H9 (cell line): ENCODE measurements around the gene MS4A7. TPM values are rescaled to one million over a fixed set of nuclear protein-coding genes. Genes with fewer than 3 reads are reported as not detected.

Experiments
- DNase-seq: peaks from one replicate; pipeline ENCODE4 v3.0.0-alpha.2; 2017
- H2AFZ ChIP-seq: one replicate; pipeline ENCODE4 v1.6.1; 2013; ENCODE audit warnings: mild to moderate bottlenecking, low read length, control low read depth, moderate library complexity
- H2AK5ac ChIP-seq: 2 replicates; pipeline ENCODE4 v1.6.1; 2013; ENCODE audit warnings: low read length, control low read depth, mixed read lengths; ENCODE audit not compliant: insufficient read length
- H2BK120ac ChIP-seq: one replicate; pipeline ENCODE4 v1.6.1; 2013; ENCODE audit warnings: low read depth, mild to moderate bottlenecking, low read length, control low read depth, inconsistent platforms; ENCODE audit not compliant: poor library complexity, severe bottlenecking
- H2BK12ac ChIP-seq: 2 replicates; pipeline ENCODE4 v1.6.1; 2013; ENCODE audit warnings: low read length, control low read depth, mixed read lengths, low read depth; ENCODE audit not compliant: insufficient read length
- H2BK15ac ChIP-seq: 2 replicates; pipeline ENCODE4 v1.6.1; 2013; ENCODE audit warnings: low read depth, low read length, control low read depth
- H2BK20ac ChIP-seq: one replicate; pipeline ENCODE4 v1.6.1; 2013; ENCODE audit warnings: low read depth, mild to moderate bottlenecking, low read length, control low read depth, inconsistent platforms; ENCODE audit not compliant: poor library complexity, severe bottlenecking
- H2BK5ac ChIP-seq: 2 replicates; pipeline ENCODE4 v1.6.1; 2013; ENCODE audit warnings: low read length, control low read depth, mixed read lengths; ENCODE audit not compliant: insufficient read length
- H3K14ac ChIP-seq: 2 replicates; pipeline ENCODE4 v1.6.1; 2013; ENCODE audit warnings: low read length, control low read depth; ENCODE audit not compliant: insufficient read depth
- H3K18ac ChIP-seq: 2 replicates; pipeline ENCODE4 v1.6.1; 2013; ENCODE audit warnings: low read depth, mild to moderate bottlenecking, mixed read lengths, low read length, control low read depth; ENCODE audit not compliant: insufficient read length
- H3K23ac ChIP-seq: 2 replicates; pipeline ENCODE4 v1.6.1; 2013; ENCODE audit warnings: low read length, control low read depth, mixed read lengths, low read depth; ENCODE audit not compliant: insufficient read length
- H3K23me2 ChIP-seq: 2 replicates; pipeline ENCODE4 v1.6.1; 2013; ENCODE audit warnings: low read depth, mild to moderate bottlenecking, mixed read lengths, low read length, control low read depth; ENCODE audit not compliant: insufficient read length, poor library complexity, severe bottlenecking
- H3K27ac ChIP-seq: 2 replicates; pipeline ENCODE4 v1.5.1; 2013; ENCODE audit warnings: low read length, control low read depth, mixed read lengths, low read depth; ENCODE audit not compliant: insufficient read length
- H3K27me3 ChIP-seq: 2 replicates; pipeline ENCODE4 v1.6.1; 2013; ENCODE audit warnings: low read length, control low read depth, inconsistent platforms; ENCODE audit not compliant: insufficient read depth
- H3K4ac ChIP-seq: 2 replicates; pipeline ENCODE4 v1.6.1; 2013; ENCODE audit warnings: low read depth, mild to moderate bottlenecking, control low read depth, inconsistent platforms, low read length, moderate library complexity
- H3K4me1 ChIP-seq: 2 replicates; pipeline ENCODE4 v1.6.1; 2013; ENCODE audit warnings: low read length, control low read depth, inconsistent platforms; ENCODE audit not compliant: insufficient read depth
- H3K4me2 ChIP-seq: 2 replicates; pipeline ENCODE4 v1.6.1; 2013; ENCODE audit warnings: low read length, control low read depth, mixed read lengths; ENCODE audit not compliant: insufficient read length, insufficient read depth
- H3K56ac ChIP-seq: 2 replicates; pipeline ENCODE4 v1.6.1; 2013; ENCODE audit warnings: low read depth, mild to moderate bottlenecking, mixed read lengths, low read length, control low read depth; ENCODE audit not compliant: insufficient read length
- H3K79me1 ChIP-seq: 2 replicates; pipeline ENCODE4 v1.6.1; 2013; ENCODE audit warnings: low read depth, mild to moderate bottlenecking, moderate library complexity, low read length, control low read depth, inconsistent platforms; ENCODE audit not compliant: insufficient read depth, poor library complexity, severe bottlenecking
- H3K79me2 ChIP-seq: 2 replicates; pipeline ENCODE4 v1.6.1; 2013; ENCODE audit warnings: low read length, control low read depth, inconsistent platforms; ENCODE audit not compliant: insufficient read depth
- H3K9ac ChIP-seq: 2 replicates; pipeline ENCODE4 v1.6.1; 2013; ENCODE audit warnings: low read length, control low read depth, mixed read lengths; ENCODE audit not compliant: insufficient read length; ENCODE audit errors: extremely low read depth
- H3K9me3 ChIP-seq: one replicate; pipeline ENCODE4 v1.6.1; 2013; ENCODE audit warnings: low read depth, low read length, inconsistent platforms; ENCODE audit not compliant: control insufficient read depth
- H3T11ph ChIP-seq: one replicate; pipeline ENCODE4 v1.6.1; 2013; ENCODE audit warnings: mild to moderate bottlenecking, low read length, control low read depth, inconsistent platforms
- H4K20me1 ChIP-seq: one replicate; pipeline ENCODE4 v1.6.1; 2013; ENCODE audit not compliant: control insufficient read depth, insufficient read length, insufficient read depth
- H4K5ac ChIP-seq: 2 replicates; pipeline ENCODE4 v1.6.1; 2013; ENCODE audit warnings: low read depth, mild to moderate bottlenecking, mixed read lengths, low read length, control low read depth; ENCODE audit not compliant: insufficient read length
- H4K8ac ChIP-seq: replicated peaks from 2 replicates; pipeline ENCODE4 v1.6.1; 2013; ENCODE audit warnings: low read length, control low read depth, mixed read lengths, low read depth; ENCODE audit not compliant: insufficient read length
- H4K91ac ChIP-seq: 2 replicates; pipeline ENCODE4 v1.6.1; 2013; ENCODE audit warnings: low read depth, mild to moderate bottlenecking, moderate library complexity, mixed read lengths, low read length, control low read depth; ENCODE audit not compliant: insufficient read length
- H3K27ac Mint-ChIP-seq, 3 experiments: 2 replicates in 2 of 3; 3 replicates in 1 of 3; pipeline ENCODE4 v1.8.0; 2020 to 2021; ENCODE audit warnings: mixed read lengths in 3 of 3, mild to moderate bottlenecking in 1 of 3, moderate library complexity in 1 of 3
- H3K27me3 Mint-ChIP-seq: 2 replicates; pipeline ENCODE4 v1.8.0; 2021; ENCODE audit warnings: low read depth, mild to moderate bottlenecking, moderate library complexity, mixed read lengths
- H3K36me3 Mint-ChIP-seq, 3 experiments: 2 replicates in 2 of 3; 3 replicates in 1 of 3; pipeline ENCODE4 v1.8.0; 2020 to 2021; ENCODE audit warnings: low read depth in 3 of 3, mixed read lengths in 3 of 3; ENCODE audit not compliant: insufficient read depth in 1 of 3
- H3K4me1 Mint-ChIP-seq, 2 experiments: 2 replicates each; pipeline ENCODE4 v1.8.0; 2020; ENCODE audit warnings: mixed read lengths in 2 of 2
- H3K4me3 Mint-ChIP-seq, 2 experiments: 2 replicates in 1 of 2; 3 replicates in 1 of 2; pipeline ENCODE4 v1.8.0; 2020 to 2021; ENCODE audit warnings: mild to moderate bottlenecking in 2 of 2, mixed read lengths in 2 of 2, moderate library complexity in 1 of 2
- H3K9me3 Mint-ChIP-seq, 2 experiments: 2 replicates in 1 of 2; 3 replicates in 1 of 2; pipeline ENCODE4 v1.8.0; 2020; ENCODE audit warnings: mild to moderate bottlenecking in 2 of 2, mixed read lengths in 2 of 2, moderate library complexity in 1 of 2
- CTCF ChIP-seq: fragments of 200-600 bp; sonication (generic); conservative IDR thresholded peaks from 3 replicates; pipeline ENCODE4 v1.8.0; 2021; ENCODE audit warnings: antibody characterized with exemption, mild to moderate bottlenecking
- WGBS: extraction: QIAGEN DNeasy Blood & Tissue Kit; methylation state at CpG from one replicate; pipeline ENCODE4 v1.1.7; 2013; ENCODE audit warnings: missing lambda C conversion rate, low lambda C conversion rate, mixed read lengths; ENCODE audit not compliant: insufficient read length; ENCODE audit errors: extremely low coverage; 5-methylcytosine and 5-hydroxymethylcytosine counted together
- total RNA-seq: library from RNA; stranded (reverse); gene quantifications from 2 replicates; pipeline ENCODE4 v1.2.1, GENCODE V29; 2021

MS4A7 gene
- total RNA-seq, 1 experiment from 2014 or later, result not detected

GRCh38 chr11:60393016-60393415, 14.7 kb downstream of the MS4A7 start:
- no peaks in the 10 kb centered on the region for H3K79me2 ChIP-seq
- no peaks in the 10 kb centered on the region for H3K27me3 ChIP-seq
- TF ChIP-seq CTCF, result no peak
- H3K4me1 ChIP-seq, result no peaks in the 10 kb centered on the region
- no peak overlapping the region for H4K8ac ChIP-seq
- H3K14ac ChIP-seq, result no peak overlapping the region
- H3K23ac ChIP-seq, result no peak overlapping the region
- H3K9ac ChIP-seq, result no peak overlapping the region
- no peak overlapping the region for H2BK5ac ChIP-seq
- no peak overlapping the region for H4K5ac ChIP-seq
- no peaks in the 10 kb centered on the region for H3K23me2 ChIP-seq
- no peak overlapping the region for H2AFZ ChIP-seq
- no peak overlapping the region for H2BK12ac ChIP-seq
- no peak overlapping the region for H3K56ac ChIP-seq
- no peaks in the 10 kb centered on the region for H3K9me3 ChIP-seq
- H4K20me1 ChIP-seq, result no peaks in the 10 kb centered on the region
- H2BK15ac ChIP-seq, result no peak overlapping the region
- Mint-ChIP-seq H3K4me1 (peaks cover 6 to 14% of the 10 kb centered on the region in 2 experiments), H3K36me3 (no peaks in the 10 kb centered on the region), H3K27ac (no peak overlapping the region), H3K27me3 (no peaks in the 10 kb centered on the region), H3K4me3 (no peak overlapping the region), H3K9me3 (peaks cover 0 to 2% of the 10 kb centered on the region in 2 experiments; a peak in 1 of 5 replicates)
- H3K18ac ChIP-seq, result no peak overlapping the region
- no peak overlapping the region for H2BK20ac ChIP-seq
- no peak overlapping the region for H2AK5ac ChIP-seq
- H3T11ph ChIP-seq, result no peak overlapping the region
- H3K4ac ChIP-seq, result no peak overlapping the region
- H4K91ac ChIP-seq, result no peak overlapping the region
- no peaks in the 10 kb centered on the region for H3K79me1 ChIP-seq
- no peak overlapping the region for H3K4me2 ChIP-seq
- WGBS, result no CpG with 5 or more reads among the region's 5 CpGs
- no peak overlapping the region for H2BK120ac ChIP-seq
- no peak for DNase-seq
- no peak overlapping the region for H3K27ac ChIP-seq
